ENCODE measurements around the gene RUNX2.
A peak's percentile ranks its signal among the peaks of the same experiment; 100 is the strongest.

The RUNX2 gene

GRCh38 chr6:45675634-45676033 is 347.5 kb downstream of the RUNX2 start:
- DNase-seq (ENCODE audit: low read depth in 2 of 2) = no peak

- no peak for DNase-seq (ENCODE audit: low read depth in 2 of 2)
Measured at GRCh38 chr6:45676380-45676779, 348.2 kb downstream of the RUNX2 start.

GRCh38 chr6:45677381-45678284 is 349.5 kb downstream of the RUNX2 start:
- DNase-seq (ENCODE audit: low read depth in 2 of 2) = peak in 1 of 2 experiments; percentile 32

- DNase-seq (ENCODE audit: low read depth in 2 of 2) = no peak
Measured at GRCh38 chr6:45678285-45678607, 350.1 kb downstream of the RUNX2 start.

- no peak for DNase-seq (ENCODE audit: low read depth in 2 of 2)
Measured at GRCh38 chr6:45679163-45679562, 351.0 kb downstream of the RUNX2 start.

- DNase-seq (ENCODE audit: low read depth in 2 of 2) = no peak
Measured at GRCh38 chr6:45679631-45680030, 351.5 kb downstream of the RUNX2 start.

GRCh38 chr6:45681860-45682511 is 353.9 kb downstream of the RUNX2 start:
- DNase-seq (ENCODE audit: low read depth in 2 of 2) = no peak

GRCh38 chr6:45684476-45684875 is 356.3 kb downstream of the RUNX2 start:
- no peak for DNase-seq (ENCODE audit: low read depth in 2 of 2)

- DNase-seq (ENCODE audit: low read depth in 2 of 2) = no peak
Measured at GRCh38 chr6:45685076-45685475, 356.9 kb downstream of the RUNX2 start.

GRCh38 chr6:45686841-45687569 is 358.9 kb downstream of the RUNX2 start:
- DNase-seq (ENCODE audit: low read depth in 2 of 2) = no peak

GRCh38 chr6:45687570-45687969 is 359.4 kb downstream of the RUNX2 start:
- DNase-seq (ENCODE audit: low read depth in 2 of 2) = no peak

- DNase-seq (ENCODE audit: low read depth in 2 of 2) = no peak
Measured at GRCh38 chr6:45688180-45688579, 360.1 kb downstream of the RUNX2 start.

- no peak for DNase-seq (ENCODE audit: low read depth in 2 of 2)
Measured at GRCh38 chr6:45689926-45690615, 361.9 kb downstream of the RUNX2 start.

- no peak for DNase-seq (ENCODE audit: low read depth in 2 of 2)
Measured at GRCh38 chr6:45690846-45691245, 362.7 kb downstream of the RUNX2 start.

GRCh38 chr6:45691426-45691825 is 363.3 kb downstream of the RUNX2 start:
- DNase-seq (ENCODE audit: low read depth in 2 of 2) = no peak

- DNase-seq (ENCODE audit: low read depth in 2 of 2) = no peak
Measured at GRCh38 chr6:45692021-45692420, 363.9 kb downstream of the RUNX2 start.

- no peak for DNase-seq (ENCODE audit: low read depth in 2 of 2)
Measured at GRCh38 chr6:45696738-45697137, 368.6 kb downstream of the RUNX2 start.

- DNase-seq (ENCODE audit: low read depth in 2 of 2) = no peak
Measured at GRCh38 chr6:45697605-45698004, 369.5 kb downstream of the RUNX2 start.

- DNase-seq (ENCODE audit: low read depth in 2 of 2) = no peak
Measured at GRCh38 chr6:45698046-45698445, 369.9 kb downstream of the RUNX2 start.

- DNase-seq (ENCODE audit: low read depth in 2 of 2) = no peak
Measured at GRCh38 chr6:45699663-45700062, 371.5 kb downstream of the RUNX2 start.

GRCh38 chr6:45702849-45703739 is 375.0 kb downstream of the RUNX2 start:
- no peak for DNase-seq (ENCODE audit: low read depth in 2 of 2)

Measured in stimulated activated CD4-positive, alpha-beta T cell treated with anti-CD3 and anti-CD28 coated beads, Interleukin-12 subunit alpha, Interleukin-12 subunit beta, amount 100 ng/mL, for 24 hours (primary cell).